ENCODE data around the gene TUBA4A. TPM values are rescaled to one million over a fixed set of nuclear protein-coding genes. Genes with fewer than 3 reads are reported as not detected.

The TUBA4A gene
- total RNA-seq, 1 experiment from 2014 or later: 40.8 TPM

GRCh38 chr2:219294356-219295351 lies 40.9 kb upstream of the TUBA4A start (continued):
- TF ChIP-seq SMAD3 (CRISPR knock-in tag; IDR thresholded peaks at IDR 0.05; ENCODE audit: borderline replicate concordance) (no peak; the same call in 1 of the 2 replicates), ZSCAN18 (CRISPR knock-in tag; IDR thresholded peaks at IDR 0.05) (no peak), ZBTB43 (CRISPR knock-in tag; IDR thresholded peaks at IDR 0.05) (no peak), AR (CRISPR knock-in tag; IDR thresholded peaks at IDR 0.05) (no peak), NR2C2 (CRISPR knock-in tag; IDR thresholded peaks at IDR 0.05) (no peak), PREB (CRISPR knock-in tag; IDR thresholded peaks at IDR 0.05; ENCODE audit: borderline replicate concordance) (no peak), GTF2I (CRISPR knock-in tag; conservative IDR thresholded peaks at IDR 0.05) (no peak), TEAD4 (CRISPR knock-in tag; IDR thresholded peaks at IDR 0.05) (no peak), ZNF232 (CRISPR knock-in tag; IDR thresholded peaks at IDR 0.05) (peak; percentile 27; the same call in 1 of the 2 replicates), STAT6 (CRISPR knock-in tag; conservative IDR thresholded peaks at IDR 0.05; ENCODE audit: low read depth) (no peak; the same call in 1 of the 2 replicates), JAZF1 (CRISPR knock-in tag; IDR thresholded peaks at IDR 0.05) (no peak), ZNF423 (CRISPR knock-in tag; IDR thresholded peaks at IDR 0.05) (no peak), NFE2L1 (CRISPR knock-in tag; IDR thresholded peaks at IDR 0.05) (peak; percentile 15; the same call in 1 of the 2 replicates), HMGA2 (CRISPR knock-in tag; IDR thresholded peaks at IDR 0.05) (no peak), EMX1 (CRISPR knock-in tag; IDR thresholded peaks at IDR 0.05) (peak; percentile 52; the same call in 1 of the 2 replicates)
- TF ChIP-seq, protein P1, sequence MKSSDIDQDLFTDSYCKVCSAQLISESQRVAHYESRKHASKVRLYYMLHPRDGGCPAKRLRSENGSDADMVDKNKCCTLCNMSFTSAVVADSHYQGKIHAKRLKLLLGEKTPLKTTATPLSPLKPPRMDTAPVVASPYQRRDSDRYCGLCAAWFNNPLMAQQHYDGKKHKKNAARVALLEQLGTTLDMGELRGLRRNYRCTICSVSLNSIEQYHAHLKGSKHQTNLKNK (CRISPR knock-in tag; IDR thresholded peaks at IDR 0.05): no peak
- TF ChIP-seq, protein P2, sequence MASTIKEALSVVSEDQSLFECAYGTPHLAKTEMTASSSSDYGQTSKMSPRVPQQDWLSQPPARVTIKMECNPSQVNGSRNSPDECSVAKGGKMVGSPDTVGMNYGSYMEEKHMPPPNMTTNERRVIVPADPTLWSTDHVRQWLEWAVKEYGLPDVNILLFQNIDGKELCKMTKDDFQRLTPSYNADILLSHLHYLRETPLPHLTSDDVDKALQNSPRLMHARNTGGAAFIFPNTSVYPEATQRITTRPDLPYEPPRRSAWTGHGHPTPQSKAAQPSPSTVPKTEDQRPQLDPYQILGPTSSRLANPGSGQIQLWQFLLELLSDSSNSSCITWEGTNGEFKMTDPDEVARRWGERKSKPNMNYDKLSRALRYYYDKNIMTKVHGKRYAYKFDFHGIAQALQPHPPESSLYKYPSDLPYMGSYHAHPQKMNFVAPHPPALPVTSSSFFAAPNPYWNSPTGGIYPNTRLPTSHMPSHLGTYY (CRISPR knock-in tag; IDR thresholded peaks at IDR 0.05): 0 out of 2 replicates have a peak, but pooled peaks have one; percentile 20
- TF ChIP-seq, protein P3, sequence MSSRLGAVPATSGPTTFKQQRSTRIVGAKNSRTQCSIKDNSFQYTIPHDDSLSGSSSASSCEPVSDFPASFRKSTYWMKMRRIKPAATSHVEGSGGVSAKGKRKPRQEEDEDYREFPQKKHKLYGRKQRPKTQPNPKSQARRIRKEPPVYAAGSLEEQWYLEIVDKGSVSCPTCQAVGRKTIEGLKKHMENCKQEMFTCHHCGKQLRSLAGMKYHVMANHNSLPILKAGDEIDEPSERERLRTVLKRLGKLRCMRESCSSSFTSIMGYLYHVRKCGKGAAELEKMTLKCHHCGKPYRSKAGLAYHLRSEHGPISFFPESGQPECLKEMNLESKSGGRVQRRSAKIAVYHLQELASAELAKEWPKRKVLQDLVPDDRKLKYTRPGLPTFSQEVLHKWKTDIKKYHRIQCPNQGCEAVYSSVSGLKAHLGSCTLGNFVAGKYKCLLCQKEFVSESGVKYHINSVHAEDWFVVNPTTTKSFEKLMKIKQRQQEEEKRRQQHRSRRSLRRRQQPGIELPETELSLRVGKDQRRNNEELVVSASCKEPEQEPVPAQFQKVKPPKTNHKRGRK (CRISPR knock-in tag; IDR thresholded peaks at IDR 0.05; ENCODE audit: borderline replicate concordance): peak; percentile 93; the same call in 1 of the 2 replicates
- TF ChIP-seq, protein P4, sequence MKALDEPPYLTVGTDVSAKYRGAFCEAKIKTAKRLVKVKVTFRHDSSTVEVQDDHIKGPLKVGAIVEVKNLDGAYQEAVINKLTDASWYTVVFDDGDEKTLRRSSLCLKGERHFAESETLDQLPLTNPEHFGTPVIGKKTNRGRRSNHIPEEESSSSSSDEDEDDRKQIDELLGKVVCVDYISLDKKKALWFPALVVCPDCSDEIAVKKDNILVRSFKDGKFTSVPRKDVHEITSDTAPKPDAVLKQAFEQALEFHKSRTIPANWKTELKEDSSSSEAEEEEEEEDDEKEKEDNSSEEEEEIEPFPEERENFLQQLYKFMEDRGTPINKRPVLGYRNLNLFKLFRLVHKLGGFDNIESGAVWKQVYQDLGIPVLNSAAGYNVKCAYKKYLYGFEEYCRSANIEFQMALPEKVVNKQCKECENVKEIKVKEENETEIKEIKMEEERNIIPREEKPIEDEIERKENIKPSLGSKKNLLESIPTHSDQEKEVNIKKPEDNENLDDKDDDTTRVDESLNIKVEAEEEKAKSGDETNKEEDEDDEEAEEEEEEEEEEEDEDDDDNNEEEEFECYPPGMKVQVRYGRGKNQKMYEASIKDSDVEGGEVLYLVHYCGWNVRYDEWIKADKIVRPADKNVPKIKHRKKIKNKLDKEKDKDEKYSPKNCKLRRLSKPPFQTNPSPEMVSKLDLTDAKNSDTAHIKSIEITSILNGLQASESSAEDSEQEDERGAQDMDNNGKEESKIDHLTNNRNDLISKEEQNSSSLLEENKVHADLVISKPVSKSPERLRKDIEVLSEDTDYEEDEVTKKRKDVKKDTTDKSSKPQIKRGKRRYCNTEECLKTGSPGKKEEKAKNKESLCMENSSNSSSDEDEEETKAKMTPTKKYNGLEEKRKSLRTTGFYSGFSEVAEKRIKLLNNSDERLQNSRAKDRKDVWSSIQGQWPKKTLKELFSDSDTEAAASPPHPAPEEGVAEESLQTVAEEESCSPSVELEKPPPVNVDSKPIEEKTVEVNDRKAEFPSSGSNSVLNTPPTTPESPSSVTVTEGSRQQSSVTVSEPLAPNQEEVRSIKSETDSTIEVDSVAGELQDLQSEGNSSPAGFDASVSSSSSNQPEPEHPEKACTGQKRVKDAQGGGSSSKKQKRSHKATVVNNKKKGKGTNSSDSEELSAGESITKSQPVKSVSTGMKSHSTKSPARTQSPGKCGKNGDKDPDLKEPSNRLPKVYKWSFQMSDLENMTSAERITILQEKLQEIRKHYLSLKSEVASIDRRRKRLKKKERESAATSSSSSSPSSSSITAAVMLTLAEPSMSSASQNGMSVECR (CRISPR knock-in tag; IDR thresholded peaks at IDR 0.05; ENCODE audit: borderline replicate concordance): peak; percentile 61; the same call in 1 of the 2 replicates

Data from WTC11 (cell line).